Tibial nerve (tissue), 4 donors: Measurements from ENCODE around the gene PLA2G2E.

Source experiments
- EP300 ChIP-seq, 2 donors: sonication (generic); formaldehyde crosslinking; IDR thresholded peaks; one replicate each; pipeline ENCODE4 v1.6.1; 2017; ENCODE audit warnings: antibody characterized with exemption in 2 of 2, mild to moderate bottlenecking in 1 of 2
- TF ChIP-seq, protein P1 (sequence below), 5 experiments: fragments of 200-600 bp in 3 of 5; fragments of 450-650 bp in 2 of 5; sonication (generic) in 3 of 5; IDR thresholded peaks; one replicate each; pipeline ENCODE4 v1.5.1; 2016 to 2019; ENCODE audit warnings: antibody characterized with exemption in 5 of 5, mild to moderate bottlenecking in 3 of 5, moderate library complexity in 2 of 5

DNA sequence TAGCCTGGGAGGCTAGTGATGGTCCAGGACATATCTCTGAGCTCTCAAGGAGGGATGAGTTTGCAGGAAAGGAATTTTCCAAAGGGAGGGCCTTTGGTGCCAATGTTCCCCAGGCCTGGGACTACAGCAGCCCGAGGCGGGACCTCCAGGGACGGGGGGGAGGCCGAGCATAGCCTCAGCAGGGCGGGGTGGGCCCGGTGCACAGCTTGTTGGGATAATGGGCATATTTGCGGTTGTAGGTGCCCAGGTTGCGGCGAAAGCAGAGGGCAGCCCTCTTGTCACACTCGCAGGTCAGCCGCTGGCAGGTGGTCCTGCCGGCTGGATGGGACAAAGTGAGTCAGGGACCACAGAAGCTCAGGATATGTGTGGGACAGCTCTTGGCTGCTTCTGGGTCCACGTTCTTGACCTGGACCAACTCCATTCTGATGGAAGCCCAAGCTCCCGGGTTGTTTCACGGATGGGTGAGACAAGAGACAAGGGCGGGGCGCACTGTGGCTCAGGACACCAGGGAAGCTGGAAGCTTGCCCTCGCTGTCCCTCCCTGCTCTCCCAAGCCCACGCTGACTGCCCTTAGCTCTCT lies 3.2 kb downstream of the PLA2G2E start:
- TF ChIP-seq, protein P1, sequence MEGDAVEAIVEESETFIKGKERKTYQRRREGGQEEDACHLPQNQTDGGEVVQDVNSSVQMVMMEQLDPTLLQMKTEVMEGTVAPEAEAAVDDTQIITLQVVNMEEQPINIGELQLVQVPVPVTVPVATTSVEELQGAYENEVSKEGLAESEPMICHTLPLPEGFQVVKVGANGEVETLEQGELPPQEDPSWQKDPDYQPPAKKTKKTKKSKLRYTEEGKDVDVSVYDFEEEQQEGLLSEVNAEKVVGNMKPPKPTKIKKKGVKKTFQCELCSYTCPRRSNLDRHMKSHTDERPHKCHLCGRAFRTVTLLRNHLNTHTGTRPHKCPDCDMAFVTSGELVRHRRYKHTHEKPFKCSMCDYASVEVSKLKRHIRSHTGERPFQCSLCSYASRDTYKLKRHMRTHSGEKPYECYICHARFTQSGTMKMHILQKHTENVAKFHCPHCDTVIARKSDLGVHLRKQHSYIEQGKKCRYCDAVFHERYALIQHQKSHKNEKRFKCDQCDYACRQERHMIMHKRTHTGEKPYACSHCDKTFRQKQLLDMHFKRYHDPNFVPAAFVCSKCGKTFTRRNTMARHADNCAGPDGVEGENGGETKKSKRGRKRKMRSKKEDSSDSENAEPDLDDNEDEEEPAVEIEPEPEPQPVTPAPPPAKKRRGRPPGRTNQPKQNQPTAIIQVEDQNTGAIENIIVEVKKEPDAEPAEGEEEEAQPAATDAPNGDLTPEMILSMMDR (IDR thresholded peaks at IDR 0.05) = no peak
- no peak for TF ChIP-seq EP300 (IDR thresholded peaks at IDR 0.05)
